HG02763 (cell line): ENCODE results near the gene WWOX.

Experiments used
- ATAC-seq: cut with Tn5 transposase; IDR thresholded peaks from one replicate; pipeline ENCODE4 v1.9.1; 2021; ENCODE audit warnings: mild to moderate bottlenecking, moderate library complexity; ENCODE audit not compliant: unreplicated experiment

WWOX gene

GRCh38 chr16:79165079-79165478, 1065.6 kb downstream of the WWOX start:
- no peak for ATAC-seq

- no peak for ATAC-seq
Measured at GRCh38 chr16:79165506-79165905, 1066.1 kb downstream of the WWOX start.

GRCh38 chr16:79167893-79168292, 1068.4 kb downstream of the WWOX start:
- ATAC-seq, result no peak

GRCh38 chr16:79168321-79168720, 1068.9 kb downstream of the WWOX start:
- no peak for ATAC-seq

- no peak for ATAC-seq
Measured at GRCh38 chr16:79169239-79169638, 1069.8 kb downstream of the WWOX start.

- ATAC-seq, result no peak
Measured at GRCh38 chr16:79170555-79171246, 1071.2 kb downstream of the WWOX start.

GRCh38 chr16:79171504-79171903, 1072.0 kb downstream of the WWOX start:
- ATAC-seq, result no peak

- ATAC-seq, result no peak
Measured at GRCh38 chr16:79171931-79172705, 1072.7 kb downstream of the WWOX start.

- no peak for ATAC-seq
Measured at GRCh38 chr16:79172976-79173500, 1073.6 kb downstream of the WWOX start.

- no peak for ATAC-seq
Measured at GRCh38 chr16:79173919-79174318, 1074.5 kb downstream of the WWOX start.

- ATAC-seq, result no peak
Measured at GRCh38 chr16:79175286-79176057, 1076.0 kb downstream of the WWOX start.

GRCh38 chr16:79177018-79177417, 1077.6 kb downstream of the WWOX start:
- ATAC-seq, result no peak

GRCh38 chr16:79181419-79181818, 1082.0 kb downstream of the WWOX start:
- ATAC-seq, result no peak

GRCh38 chr16:79182616-79183015, 1083.2 kb downstream of the WWOX start:
- no peak for ATAC-seq

GRCh38 chr16:79183571-79183970, 1084.1 kb downstream of the WWOX start:
- ATAC-seq, result no peak

- no peak for ATAC-seq
Measured at GRCh38 chr16:79184464-79185030, 1085.1 kb downstream of the WWOX start.

- ATAC-seq, result no peak
Measured at GRCh38 chr16:79185711-79186110, 1086.3 kb downstream of the WWOX start.

- no peak for ATAC-seq
Measured at GRCh38 chr16:79186196-79186595, 1086.7 kb downstream of the WWOX start.

GRCh38 chr16:79188115-79188738, 1088.8 kb downstream of the WWOX start:
- no peak for ATAC-seq

GRCh38 chr16:79188739-79189122, 1089.3 kb downstream of the WWOX start:
- ATAC-seq, result no peak

- no peak for ATAC-seq
Measured at GRCh38 chr16:79190542-79190941, 1091.1 kb downstream of the WWOX start.
